HG02588 (cell line): ENCODE data around the gene LRRC8E.
A peak's percentile ranks its signal among the peaks of the same experiment; 100 is the strongest.
"Not testable (repeated sequence)": the region's sequence is repeated elsewhere in the genome, so short reads cannot be mapped to it uniquely, and the experiment has no call there.

Experiments
- ATAC-seq: cut with Tn5 transposase; IDR thresholded peaks from one replicate; pipeline ENCODE4 v1.9.1; 2021; ENCODE audit warnings: mild to moderate bottlenecking, moderate library complexity; ENCODE audit not compliant: unreplicated experiment

The LRRC8E gene

GRCh38 chr19:7883796-7884570, 4.3 kb upstream of the LRRC8E start:
- ATAC-seq = no peak

GRCh38 chr19:7885818-7886217, 2.5 kb upstream of the LRRC8E start:
- no peak for ATAC-seq

- ATAC-seq = no peak
Observed at GRCh38 chr19:7887408-7888144, 734 bp upstream of the LRRC8E start.

GRCh38 chr19:7888826-7889217, 512 bp downstream of the LRRC8E start:
- no peak for ATAC-seq

- not testable (repeated sequence) for ATAC-seq
Observed at GRCh38 chr19:7893362-7894101, 5.2 kb downstream of the LRRC8E start.

- no peak for ATAC-seq
Observed at GRCh38 chr19:7894612-7895309, 6.5 kb downstream of the LRRC8E start.

- no peak for ATAC-seq
Observed at GRCh38 chr19:7895565-7895964, 7.3 kb downstream of the LRRC8E start.

- no peak for ATAC-seq
Observed at GRCh38 chr19:7897292-7897691, 9.0 kb downstream of the LRRC8E start.

GRCh38 chr19:7898967-7899366, 10.7 kb downstream of the LRRC8E start:
- ATAC-seq = no peak

- no peak for ATAC-seq
Observed at GRCh38 chr19:7899751-7900378, 11.6 kb downstream of the LRRC8E start.

- ATAC-seq = no peak
Observed at GRCh38 chr19:7900401-7900870, 12.1 kb downstream of the LRRC8E start.

GRCh38 chr19:7900931-7901330, 12.6 kb downstream of the LRRC8E start:
- no peak for ATAC-seq

GRCh38 chr19:7901337-7901736, 13.0 kb downstream of the LRRC8E start:
- ATAC-seq = no peak

- no peak for ATAC-seq
Observed at GRCh38 chr19:7902796-7903243, 14.5 kb downstream of the LRRC8E start.

GRCh38 chr19:7903244-7904073, 15.1 kb downstream of the LRRC8E start, which contains the start of gene MAP2K7:
Gene MAP2K7 (plus strand): TSS chr19:7903877. CDS start chr19:7903945, 68 bp downstream.
- ATAC-seq = peak; percentile 81

GRCh38 chr19:7904074-7905020, 16.0 kb downstream of the LRRC8E start:
- ATAC-seq = peak; percentile 26

GRCh38 chr19:7905268-7905667, 17.0 kb downstream of the LRRC8E start:
- no peak for ATAC-seq

GRCh38 chr19:7905859-7906258, 17.5 kb downstream of the LRRC8E start:
- no peak for ATAC-seq
